ENCODE results near the gene NAV2.

Gene NAV2

DNA sequence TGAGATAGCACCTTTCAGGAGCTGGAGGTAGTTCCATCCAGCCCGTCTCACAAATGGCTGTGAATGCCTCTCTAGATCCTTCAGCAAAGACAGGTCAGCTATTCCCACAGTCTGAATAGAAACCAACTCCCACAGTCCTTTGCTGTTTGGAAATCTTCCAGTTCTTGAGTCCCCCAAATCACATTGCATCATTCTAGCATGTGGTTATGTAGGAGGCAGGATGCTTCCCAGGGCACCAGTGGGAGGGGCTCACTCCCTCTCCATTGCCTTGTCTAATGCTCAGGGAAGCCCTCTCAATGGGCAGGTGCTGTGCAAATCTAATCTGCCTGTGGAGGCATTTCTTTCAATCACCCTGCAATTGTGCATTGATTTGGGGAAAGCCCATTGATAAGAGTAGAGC lies 14.6 kb downstream of the NAV2 start:
- Histone ChIP-seq H3K36me3 (no peaks in the 10 kb centered on the region), H3K9me3 (no peaks in the 10 kb centered on the region), H3K27me3 (peaks cover 37% of the 10 kb centered on the region), H3K27ac (no peak overlapping the region), H3K4me1 (ENCODE audit: control insufficient read depth in 1 of 2, insufficient read depth in 1 of 2, low read depth in 1 of 2, low read length in 1 of 2) (no peaks in the 10 kb centered on the region), H3K4me3 (ENCODE audit: low read depth in 1 of 2, low read length in 1 of 2) (no peak overlapping the region)
- TF ChIP-seq, protein P1, sequence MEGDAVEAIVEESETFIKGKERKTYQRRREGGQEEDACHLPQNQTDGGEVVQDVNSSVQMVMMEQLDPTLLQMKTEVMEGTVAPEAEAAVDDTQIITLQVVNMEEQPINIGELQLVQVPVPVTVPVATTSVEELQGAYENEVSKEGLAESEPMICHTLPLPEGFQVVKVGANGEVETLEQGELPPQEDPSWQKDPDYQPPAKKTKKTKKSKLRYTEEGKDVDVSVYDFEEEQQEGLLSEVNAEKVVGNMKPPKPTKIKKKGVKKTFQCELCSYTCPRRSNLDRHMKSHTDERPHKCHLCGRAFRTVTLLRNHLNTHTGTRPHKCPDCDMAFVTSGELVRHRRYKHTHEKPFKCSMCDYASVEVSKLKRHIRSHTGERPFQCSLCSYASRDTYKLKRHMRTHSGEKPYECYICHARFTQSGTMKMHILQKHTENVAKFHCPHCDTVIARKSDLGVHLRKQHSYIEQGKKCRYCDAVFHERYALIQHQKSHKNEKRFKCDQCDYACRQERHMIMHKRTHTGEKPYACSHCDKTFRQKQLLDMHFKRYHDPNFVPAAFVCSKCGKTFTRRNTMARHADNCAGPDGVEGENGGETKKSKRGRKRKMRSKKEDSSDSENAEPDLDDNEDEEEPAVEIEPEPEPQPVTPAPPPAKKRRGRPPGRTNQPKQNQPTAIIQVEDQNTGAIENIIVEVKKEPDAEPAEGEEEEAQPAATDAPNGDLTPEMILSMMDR (IDR thresholded peaks at IDR 0.05): no peak

DNA sequence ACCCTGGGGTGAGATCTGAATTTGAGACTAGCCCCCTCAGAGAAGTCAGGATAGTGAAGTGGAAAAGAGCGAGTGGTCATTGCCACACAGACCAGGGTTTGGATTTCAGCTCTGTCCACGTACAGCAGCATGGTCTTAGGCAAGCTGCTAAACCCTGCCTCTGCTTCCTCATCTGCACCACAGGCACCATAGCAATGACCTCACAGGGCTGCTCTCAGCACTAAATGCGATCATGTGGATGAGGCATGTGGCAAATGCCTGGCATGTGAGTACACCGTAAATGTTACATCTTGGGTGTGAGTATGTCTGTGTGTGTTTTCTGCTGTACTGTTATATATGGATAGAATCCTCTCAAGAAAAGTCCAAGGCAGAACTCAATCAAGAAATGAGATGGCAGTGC lies 15.8 kb downstream of the NAV2 start:
- TF ChIP-seq, protein P1 (IDR thresholded peaks at IDR 0.05): no peak
- no peaks in the 10 kb centered on the region for H3K4me1 ChIP-seq (ENCODE audit: control insufficient read depth in 1 of 2, insufficient read depth in 1 of 2, low read depth in 1 of 2, low read length in 1 of 2)
- no peak overlapping the region for H3K4me3 ChIP-seq (ENCODE audit: low read depth in 1 of 2, low read length in 1 of 2)
- H3K9me3 ChIP-seq: no peaks in the 10 kb centered on the region
- H3K27me3 ChIP-seq: peaks cover 25% of the 10 kb centered on the region
- H3K27ac ChIP-seq: no peak overlapping the region
- no peaks in the 10 kb centered on the region for H3K36me3 ChIP-seq

DNA sequence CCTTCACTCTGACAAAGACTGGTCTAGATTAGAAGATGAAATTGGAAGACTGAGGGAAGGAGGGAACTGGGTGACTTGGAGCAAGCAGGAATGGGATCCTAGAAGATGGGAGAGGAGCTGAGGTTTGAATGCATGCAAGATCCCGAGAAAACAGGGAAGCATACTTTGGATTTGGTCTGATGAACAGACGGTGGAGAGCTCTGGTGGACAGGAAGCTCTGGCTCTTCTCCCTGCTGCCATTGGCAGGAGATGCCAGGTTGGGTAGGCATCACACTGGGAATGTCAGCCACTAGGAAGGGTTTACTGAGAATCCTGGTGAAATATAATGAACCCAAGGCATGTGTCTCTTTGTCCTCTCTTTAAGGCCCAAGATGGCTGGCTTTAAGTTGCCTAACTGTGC lies 16.5 kb downstream of the NAV2 start:
- Histone ChIP-seq H3K27ac (no peak overlapping the region), H3K4me1 (ENCODE audit: control insufficient read depth in 1 of 2, insufficient read depth in 1 of 2, low read depth in 1 of 2, low read length in 1 of 2) (no peaks in the 10 kb centered on the region), H3K36me3 (no peaks in the 10 kb centered on the region), H3K27me3 (peaks cover 18% of the 10 kb centered on the region), H3K9me3 (no peaks in the 10 kb centered on the region), H3K4me3 (ENCODE audit: low read depth in 1 of 2, low read length in 1 of 2) (no peak overlapping the region)
- TF ChIP-seq, protein P1 (IDR thresholded peaks at IDR 0.05): no peak

DNA sequence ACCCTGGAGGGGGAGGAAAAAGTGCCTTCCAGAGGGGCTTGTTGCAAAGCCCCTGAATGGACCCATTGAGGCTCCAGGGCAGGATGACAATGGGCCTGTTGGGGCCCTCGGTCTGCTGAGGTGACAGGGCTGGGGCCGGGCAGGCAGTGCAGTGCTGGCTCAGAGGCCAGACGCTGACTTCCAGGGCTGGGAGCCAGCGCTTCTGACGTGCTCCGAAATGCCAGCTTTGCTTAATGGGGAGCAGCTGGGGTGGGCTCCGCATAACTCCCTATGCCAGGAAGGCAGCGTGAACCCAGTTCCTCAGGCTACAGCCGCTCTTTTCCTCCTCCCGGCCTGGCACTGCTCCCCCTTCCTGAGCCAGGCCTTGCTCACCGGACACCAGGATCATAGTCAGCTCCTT lies 17.7 kb downstream of the NAV2 start:
- Histone ChIP-seq H3K4me1 (ENCODE audit: control insufficient read depth in 1 of 2, insufficient read depth in 1 of 2, low read depth in 1 of 2, low read length in 1 of 2) (no peaks in the 10 kb centered on the region), H3K9me3 (no peaks in the 10 kb centered on the region), H3K27ac (no peak overlapping the region), H3K36me3 (no peaks in the 10 kb centered on the region), H3K4me3 (ENCODE audit: low read depth in 1 of 2, low read length in 1 of 2) (no peak overlapping the region), H3K27me3 (peaks cover 6% of the 10 kb centered on the region)
- TF ChIP-seq, protein P1 (IDR thresholded peaks at IDR 0.05): no peak

DNA sequence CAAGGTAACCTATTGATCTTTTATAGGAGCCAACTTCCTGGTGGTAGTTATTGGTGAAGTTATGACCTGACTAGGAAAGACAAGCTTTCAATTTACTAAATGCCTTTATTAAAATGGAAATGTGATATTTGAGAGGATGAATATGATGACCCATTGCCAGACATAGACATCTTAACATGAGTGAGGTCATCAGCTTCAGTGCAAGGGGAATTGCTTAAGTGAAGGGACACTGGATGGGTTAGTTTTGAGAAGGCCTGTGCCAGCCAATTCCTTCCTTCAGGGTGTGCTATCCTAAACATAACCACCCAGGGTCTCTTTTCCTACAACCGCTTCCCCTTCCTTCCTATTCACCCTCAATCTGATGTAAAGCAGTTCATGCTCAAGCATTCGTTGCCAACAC lies 21.5 kb downstream of the NAV2 start:
- H3K27me3 ChIP-seq: peaks cover 2% of the 10 kb centered on the region
- H3K4me3 ChIP-seq (ENCODE audit: low read depth in 1 of 2, low read length in 1 of 2): no peak overlapping the region
- TF ChIP-seq, protein P1 (IDR thresholded peaks at IDR 0.05): no peak
- no peaks in the 10 kb centered on the region for H3K36me3 ChIP-seq
- H3K9me3 ChIP-seq: no peaks in the 10 kb centered on the region
- H3K4me1 ChIP-seq (ENCODE audit: control insufficient read depth in 1 of 2, insufficient read depth in 1 of 2, low read depth in 1 of 2, low read length in 1 of 2): no peaks in the 10 kb centered on the region
- no peak overlapping the region for H3K27ac ChIP-seq

Measured in neutrophil (primary cell).